Neural crest cell (in vitro differentiated cells): ENCODE results near the gene SMS. TPM values are rescaled to one million over a fixed set of nuclear protein-coding genes. Genes with fewer than 3 reads are reported as not detected.
"Not testable (repeated sequence)": the region's sequence is repeated elsewhere in the genome, so short reads cannot be mapped to it uniquely, and the experiment has no call there.

ENCODE experiments used
- DNase-seq: peaks from one replicate; pipeline ENCODE4 v3.0.0; 2021; ENCODE audit warnings: low read depth, mixed read lengths, low spot score
- H3K27ac Mint-ChIP-seq: one replicate; pipeline ENCODE4 v1.8.0; 2021; ENCODE audit warnings: mild to moderate bottlenecking, mixed read lengths; ENCODE audit not compliant: unreplicated experiment
- H3K27me3 Mint-ChIP-seq: 2 replicates; pipeline ENCODE4 v1.8.0; 2021; ENCODE audit warnings: low read depth, mild to moderate bottlenecking, mixed read lengths
- H3K36me3 Mint-ChIP-seq: 2 replicates; pipeline ENCODE4 v1.8.0; 2021; ENCODE audit warnings: low read depth, mild to moderate bottlenecking, mixed read lengths
- H3K4me1 Mint-ChIP-seq: 2 replicates; pipeline ENCODE4 v1.8.0; 2021; ENCODE audit warnings: mixed read lengths
- H3K4me3 Mint-ChIP-seq: one replicate; pipeline ENCODE4 v1.8.0; 2021; ENCODE audit warnings: mild to moderate bottlenecking, mixed read lengths
- H3K9me3 Mint-ChIP-seq: 2 replicates; pipeline ENCODE4 v1.8.0; 2021; ENCODE audit warnings: mixed read lengths
- total RNA-seq: library from RNA; stranded (reverse); gene quantifications from 2 replicates; pipeline ENCODE4 v1.2.1, GENCODE V29; 2021
- TF ChIP-seq, protein P1 (sequence below): fragments of 200-600 bp; sonication (generic); conservative IDR thresholded peaks from 2 replicates; pipeline ENCODE4 v1.5.0; 2021; ENCODE audit warnings: antibody characterized with exemption, mild to moderate bottlenecking

The SMS gene
- total RNA-seq, 1 donor from 2014 or later = 354 TPM

DNA sequence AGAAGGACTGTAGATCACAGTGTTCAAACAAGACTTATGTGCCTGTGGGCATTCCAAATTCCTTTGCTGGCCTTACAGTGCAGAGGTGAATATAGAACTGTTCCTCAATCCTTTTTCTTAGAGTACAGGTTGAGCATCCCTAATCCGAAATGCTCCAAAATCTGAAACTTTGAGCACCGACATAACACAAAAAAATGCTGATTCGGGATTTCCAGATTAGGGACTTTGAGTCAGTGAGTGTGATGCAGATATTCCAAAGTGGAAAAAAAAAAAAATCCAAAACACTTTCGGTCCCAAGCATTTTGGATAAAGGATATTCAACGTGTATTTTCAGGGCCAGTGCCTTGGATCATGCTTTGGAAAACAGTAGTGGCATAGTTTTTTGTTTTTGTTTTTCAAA, 9.2 kb downstream of the SMS start:
- Mint-ChIP-seq H3K27me3 (no peaks in the 10 kb centered on the region), H3K4me3 (no peak overlapping the region), H3K36me3 (peaks cover 3% of the 10 kb centered on the region), H3K9me3 (peaks cover 3% of the 10 kb centered on the region), H3K4me1 (peaks cover 90% of the 10 kb centered on the region), H3K27ac (no peak overlapping the region)
- DNase-seq = no peak
- TF ChIP-seq, protein P1, sequence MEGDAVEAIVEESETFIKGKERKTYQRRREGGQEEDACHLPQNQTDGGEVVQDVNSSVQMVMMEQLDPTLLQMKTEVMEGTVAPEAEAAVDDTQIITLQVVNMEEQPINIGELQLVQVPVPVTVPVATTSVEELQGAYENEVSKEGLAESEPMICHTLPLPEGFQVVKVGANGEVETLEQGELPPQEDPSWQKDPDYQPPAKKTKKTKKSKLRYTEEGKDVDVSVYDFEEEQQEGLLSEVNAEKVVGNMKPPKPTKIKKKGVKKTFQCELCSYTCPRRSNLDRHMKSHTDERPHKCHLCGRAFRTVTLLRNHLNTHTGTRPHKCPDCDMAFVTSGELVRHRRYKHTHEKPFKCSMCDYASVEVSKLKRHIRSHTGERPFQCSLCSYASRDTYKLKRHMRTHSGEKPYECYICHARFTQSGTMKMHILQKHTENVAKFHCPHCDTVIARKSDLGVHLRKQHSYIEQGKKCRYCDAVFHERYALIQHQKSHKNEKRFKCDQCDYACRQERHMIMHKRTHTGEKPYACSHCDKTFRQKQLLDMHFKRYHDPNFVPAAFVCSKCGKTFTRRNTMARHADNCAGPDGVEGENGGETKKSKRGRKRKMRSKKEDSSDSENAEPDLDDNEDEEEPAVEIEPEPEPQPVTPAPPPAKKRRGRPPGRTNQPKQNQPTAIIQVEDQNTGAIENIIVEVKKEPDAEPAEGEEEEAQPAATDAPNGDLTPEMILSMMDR = no peak

DNA sequence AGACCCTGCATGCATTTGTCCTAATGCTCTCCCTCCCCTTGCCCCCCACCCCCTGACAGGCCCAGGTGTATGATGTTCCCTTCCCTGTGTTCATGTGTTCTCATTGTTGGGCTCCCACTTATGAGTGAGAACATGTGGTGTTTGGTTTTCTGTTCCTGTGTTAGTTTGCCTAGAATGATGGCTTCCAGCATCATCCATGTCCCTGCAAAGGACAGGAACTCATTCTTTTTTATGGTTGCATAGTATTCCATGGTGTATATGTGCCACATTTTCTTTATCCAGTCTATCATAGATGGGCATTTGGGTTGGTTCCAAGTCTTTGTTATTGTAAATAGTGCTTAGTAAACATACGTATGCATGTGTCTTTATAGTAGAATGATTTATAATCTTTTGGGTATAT, 10.0 kb downstream of the SMS start:
- H3K4me1 Mint-ChIP-seq = peaks cover 91% of the 10 kb centered on the region
- H3K27ac Mint-ChIP-seq, H3K4me3 Mint-ChIP-seq, H3K27me3 Mint-ChIP-seq, H3K36me3 Mint-ChIP-seq, H3K9me3 Mint-ChIP-seq, DNase-seq: not testable (repeated sequence)

DNA sequence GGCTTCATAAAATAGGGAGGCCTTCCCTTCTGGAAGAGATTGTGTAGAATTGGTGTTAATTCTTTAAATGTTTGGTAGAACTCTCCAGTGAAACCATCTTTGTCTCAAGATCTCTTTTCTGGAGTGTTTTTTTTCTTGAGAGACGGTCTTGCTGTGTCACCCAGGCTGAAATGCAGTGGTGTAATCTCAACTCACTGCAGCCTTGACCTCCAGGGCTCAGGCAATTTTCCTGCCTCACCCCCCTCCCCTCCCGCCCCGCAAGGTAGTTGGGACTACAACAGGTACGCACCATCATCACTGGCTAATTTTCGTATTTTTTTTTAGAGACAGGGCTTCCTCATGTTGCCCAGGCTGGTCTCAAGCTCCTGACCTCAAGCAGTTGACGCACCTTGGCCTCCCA, 12.1 kb downstream of the SMS start:
- Mint-ChIP-seq H3K27ac (no peak overlapping the region), H3K9me3 (peaks cover 3% of the 10 kb centered on the region), H3K4me1 (peaks cover 75% of the 10 kb centered on the region), H3K36me3 (peaks cover 6% of the 10 kb centered on the region), H3K27me3 (no peaks in the 10 kb centered on the region), H3K4me3 (no peak overlapping the region)
- TF ChIP-seq, protein P1 = no peak
- DNase-seq = no peak

DNA sequence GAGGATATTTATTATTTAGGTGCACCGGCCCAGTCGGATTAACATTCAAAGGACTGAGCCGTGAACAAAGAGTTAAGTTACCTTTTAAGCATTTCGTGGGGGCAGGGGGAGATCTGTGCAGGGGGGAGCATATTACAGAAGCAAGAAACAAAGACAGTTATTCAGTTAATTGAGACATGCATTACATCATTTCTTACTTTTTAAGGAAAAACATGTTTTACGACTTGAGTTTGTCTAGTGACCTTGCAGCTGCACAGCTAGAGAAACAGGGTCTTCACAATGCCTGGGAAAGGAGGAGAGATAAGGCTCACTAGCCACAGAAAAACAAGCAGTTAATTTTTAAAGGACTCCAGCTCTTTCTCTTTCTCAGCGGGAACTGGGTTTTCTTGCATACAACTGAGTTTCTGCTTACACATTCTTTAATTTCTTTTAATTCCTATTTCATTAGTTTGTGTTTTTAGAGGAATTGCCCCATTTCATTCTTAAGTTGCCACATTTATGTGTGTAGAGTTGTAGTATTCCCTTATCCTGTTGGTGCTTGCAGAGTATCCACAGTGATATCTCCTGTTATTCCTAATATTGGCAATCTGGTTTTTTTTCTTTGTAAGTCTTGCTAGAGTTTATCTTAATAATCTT, 12.8 kb downstream of the SMS start:
- H3K36me3 Mint-ChIP-seq, H3K27me3 Mint-ChIP-seq, H3K9me3 Mint-ChIP-seq, DNase-seq: not testable (repeated sequence)
- Mint-ChIP-seq H3K27ac (peak overlapping the region; percentile 17), H3K4me1 (peaks cover 75% of the 10 kb centered on the region), H3K4me3 (peak overlapping the region; percentile 21)

DNA sequence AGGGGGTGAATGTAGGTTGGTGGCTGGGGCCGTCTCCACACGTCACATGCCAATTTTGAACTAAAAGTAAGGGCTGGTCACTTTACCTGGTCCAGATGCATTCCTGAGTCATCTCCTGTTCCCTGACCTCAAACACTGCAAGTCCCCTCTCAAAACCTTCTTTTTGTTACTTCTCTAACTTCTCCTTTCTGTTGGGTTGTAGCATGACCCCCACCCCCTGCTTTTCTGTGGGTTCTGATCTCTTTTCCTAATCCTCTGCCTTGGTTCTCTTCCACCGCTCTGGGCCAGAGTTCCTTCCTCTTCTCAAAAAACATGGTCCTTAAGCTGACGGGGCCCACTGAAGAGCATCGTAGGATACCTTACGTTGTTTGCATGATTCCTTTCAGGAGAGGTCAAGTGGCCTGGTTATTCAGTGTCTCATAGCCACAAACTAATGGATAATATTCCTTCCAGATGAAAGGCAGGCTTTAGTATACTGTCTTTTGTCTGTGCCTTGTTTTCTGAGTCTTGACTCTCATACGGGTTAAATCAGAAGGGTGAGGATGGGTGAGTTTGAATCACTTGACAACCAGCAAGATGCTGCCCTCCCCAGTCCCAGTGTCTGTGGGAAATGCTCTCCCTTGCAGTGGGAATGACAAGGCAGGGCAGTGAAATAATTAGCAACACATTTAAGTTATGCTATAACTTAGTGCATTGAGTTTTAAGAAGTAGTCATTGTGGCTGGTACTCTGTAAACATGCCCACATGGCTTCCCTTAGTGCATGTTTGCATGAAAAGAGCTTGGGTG, 15.1 kb downstream of the SMS start:
- Mint-ChIP-seq H3K36me3 (peaks cover 7% of the 10 kb centered on the region), H3K4me1 (peaks cover 81% of the 10 kb centered on the region), H3K4me3 (no peak overlapping the region), H3K9me3 (no peaks in the 10 kb centered on the region), H3K27ac (no peak overlapping the region), H3K27me3 (no peaks in the 10 kb centered on the region)
- no peak for DNase-seq
- TF ChIP-seq, protein P1 = no peak

DNA sequence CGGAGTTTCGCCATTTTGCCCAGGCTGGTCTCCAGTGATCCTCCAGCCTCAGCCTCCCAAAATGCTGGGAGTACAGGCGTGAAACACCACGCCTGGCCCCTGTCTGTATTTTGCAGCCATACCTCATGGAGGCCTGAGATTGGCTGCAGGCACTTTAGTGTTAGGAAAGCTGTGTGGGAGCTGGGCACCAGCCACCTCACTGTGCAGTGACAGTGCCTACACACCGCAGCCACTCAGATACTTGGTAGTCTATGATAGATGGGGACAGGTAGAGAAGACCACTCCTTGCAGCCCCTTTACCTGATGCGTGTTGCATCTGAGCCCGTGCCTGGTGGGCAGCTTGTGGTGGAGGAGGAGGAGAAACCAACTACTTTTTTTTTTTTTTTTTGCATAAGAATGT, 16.3 kb downstream of the SMS start:
- H3K4me3 Mint-ChIP-seq = no peak overlapping the region
- no peaks in the 10 kb centered on the region for H3K27me3 Mint-ChIP-seq
- no peaks in the 10 kb centered on the region for H3K9me3 Mint-ChIP-seq
- DNase-seq = no peak
- TF ChIP-seq, protein P1 = no peak
- no peak overlapping the region for H3K27ac Mint-ChIP-seq
- H3K36me3 Mint-ChIP-seq = peaks cover 7% of the 10 kb centered on the region
- H3K4me1 Mint-ChIP-seq = peaks cover 81% of the 10 kb centered on the region
